HCT116 (cell line): ENCODE data around the gene SKAP1.

ENCODE experiments used
- EZH2 ChIP-seq: fragments of 200-600 bp; sonication (generic); IDR thresholded peaks from 2 replicates; pipeline ENCODE4 v1.6.1; 2017; ENCODE audit warnings: antibody characterized with exemption, mixed run types
- YY1 ChIP-seq: IDR thresholded peaks from 2 replicates; pipeline ENCODE4 v1.6.1; 2011; ENCODE audit warnings: low read length, low read depth, moderate library complexity, mild to moderate bottlenecking; ENCODE audit not compliant: insufficient replicate concordance; ENCODE audit errors: extremely low read depth
- ZNF274 ChIP-seq: fragments of 200-500 bp; sonication (Bioruptor generic); IDR thresholded peaks from 2 replicates; pipeline ENCODE4 v1.6.1; 2014; ENCODE audit warnings: mild to moderate bottlenecking, low read depth, low read length, inconsistent platforms
- TF ChIP-seq, protein P1 (sequence below), 3 experiments: fragments of 200-600 bp in 1 of 3; sonication (generic) in 1 of 3; IDR thresholded peaks in 2 of 3; conservative IDR thresholded peaks in 1 of 3; 2 replicates each; pipeline ENCODE4 v1.5.1; 2012 to 2017; ENCODE audit warnings: low read depth in 2 of 3, low read length in 2 of 3, antibody characterized with exemption in 1 of 3, borderline replicate concordance in 1 of 3, control low read depth in 1 of 3, mild to moderate bottlenecking in 1 of 3, mixed read lengths in 1 of 3, mixed run types in 1 of 3, moderate library complexity in 1 of 3; ENCODE audit not compliant: insufficient read depth in 1 of 3

DNA sequence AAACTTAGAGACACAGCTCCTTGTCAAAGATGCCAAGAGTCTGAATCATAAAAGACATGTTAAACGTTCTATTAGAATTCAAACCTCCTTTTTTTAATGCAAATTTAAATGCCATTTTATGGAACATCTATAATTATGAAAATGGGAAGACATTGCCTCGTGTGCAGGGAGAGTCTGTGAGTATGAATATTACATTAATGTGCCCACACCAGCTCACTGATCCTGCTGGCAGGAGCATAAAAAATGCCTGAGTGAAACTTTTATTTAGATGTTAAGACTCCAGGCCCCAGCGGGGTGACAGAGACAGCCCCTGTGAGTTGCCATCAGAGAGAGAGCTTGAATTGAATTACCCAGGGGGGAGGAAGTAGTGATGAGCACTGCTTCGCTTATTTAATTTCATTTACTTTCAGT, 237.7 kb downstream of the SKAP1 start:
- TF ChIP-seq YY1 (no peak), ZNF274 (no peak), EZH2 (no peak)
- TF ChIP-seq, protein P1, sequence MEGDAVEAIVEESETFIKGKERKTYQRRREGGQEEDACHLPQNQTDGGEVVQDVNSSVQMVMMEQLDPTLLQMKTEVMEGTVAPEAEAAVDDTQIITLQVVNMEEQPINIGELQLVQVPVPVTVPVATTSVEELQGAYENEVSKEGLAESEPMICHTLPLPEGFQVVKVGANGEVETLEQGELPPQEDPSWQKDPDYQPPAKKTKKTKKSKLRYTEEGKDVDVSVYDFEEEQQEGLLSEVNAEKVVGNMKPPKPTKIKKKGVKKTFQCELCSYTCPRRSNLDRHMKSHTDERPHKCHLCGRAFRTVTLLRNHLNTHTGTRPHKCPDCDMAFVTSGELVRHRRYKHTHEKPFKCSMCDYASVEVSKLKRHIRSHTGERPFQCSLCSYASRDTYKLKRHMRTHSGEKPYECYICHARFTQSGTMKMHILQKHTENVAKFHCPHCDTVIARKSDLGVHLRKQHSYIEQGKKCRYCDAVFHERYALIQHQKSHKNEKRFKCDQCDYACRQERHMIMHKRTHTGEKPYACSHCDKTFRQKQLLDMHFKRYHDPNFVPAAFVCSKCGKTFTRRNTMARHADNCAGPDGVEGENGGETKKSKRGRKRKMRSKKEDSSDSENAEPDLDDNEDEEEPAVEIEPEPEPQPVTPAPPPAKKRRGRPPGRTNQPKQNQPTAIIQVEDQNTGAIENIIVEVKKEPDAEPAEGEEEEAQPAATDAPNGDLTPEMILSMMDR (IDR thresholded peaks at IDR 0.05 in 2 of 3, conservative IDR thresholded peaks at IDR 0.05 in 1 of 3; ENCODE audit: borderline replicate concordance in 1 of 3, insufficient read depth in 1 of 3, low read depth in 2 of 3, low read length in 2 of 3): no peak
